GM18951 (cell line): ENCODE measurements around the gene ADCY1.

ENCODE experiments used
- POLR2A ChIP-seq: IDR thresholded peaks from 4 replicates; pipeline ENCODE4 v1.6.1; 2011; ENCODE audit warnings: mild to moderate bottlenecking; ENCODE audit not compliant: insufficient read length, insufficient read depth; ENCODE audit errors: extremely low read depth
- in situ Hi-C: fragments of 300-500 bp; cut with MboI; formaldehyde crosslinking; loops from one replicate; pipeline ENCODE4 v1.12.0; 2022; ENCODE audit warnings: low sequenced_read_pairs, mixed read lengths, inconsistent platforms; ENCODE audit not compliant: unreplicated experiment

Gene ADCY1

GRCh38 chr7:45658716-45659495, 84.7 kb downstream of the ADCY1 start:
- in situ Hi-C loops, result no loop called here
- TF ChIP-seq POLR2A, result no peak

GRCh38 chr7:45659496-45660139, 85.5 kb downstream of the ADCY1 start:
- no peak for TF ChIP-seq POLR2A
- in situ Hi-C loops, result no loop called here

- in situ Hi-C loops, result no loop called here
- TF ChIP-seq POLR2A, result no peak
Measured at GRCh38 chr7:45660201-45660900, 86.2 kb downstream of the ADCY1 start.

GRCh38 chr7:45660901-45661211, 86.7 kb downstream of the ADCY1 start:
- in situ Hi-C loops, result no loop called here

GRCh38 chr7:45661302-45661995, 87.3 kb downstream of the ADCY1 start:
- no peak for TF ChIP-seq POLR2A
- in situ Hi-C loops, result no loop called here

More at GRCh38 chr7:45660901-45661211, 86.7 kb downstream of the ADCY1 start:
- no peak for TF ChIP-seq POLR2A

- TF ChIP-seq POLR2A, result no peak
- in situ Hi-C loops, result no loop called here
Measured at GRCh38 chr7:45662018-45662417, 87.8 kb downstream of the ADCY1 start.

- in situ Hi-C loops, result no loop called here
- TF ChIP-seq POLR2A, result no peak
Measured at GRCh38 chr7:45662540-45663166, 88.5 kb downstream of the ADCY1 start.

GRCh38 chr7:45663167-45663921, 89.2 kb downstream of the ADCY1 start:
- in situ Hi-C loops, result no loop called here
- TF ChIP-seq POLR2A, result no peak

GRCh38 chr7:45663965-45664633, 89.9 kb downstream of the ADCY1 start:
- no peak for TF ChIP-seq POLR2A
- in situ Hi-C loops, result no loop called here

GRCh38 chr7:45665172-45665571, 91.0 kb downstream of the ADCY1 start:
- TF ChIP-seq POLR2A, result no peak
- in situ Hi-C loops, result no loop called here

- in situ Hi-C loops, result no loop called here
- TF ChIP-seq POLR2A, result no peak
Measured at GRCh38 chr7:45670227-45670626, 96.1 kb downstream of the ADCY1 start.

GRCh38 chr7:45670717-45671116, 96.5 kb downstream of the ADCY1 start:
- no peak for TF ChIP-seq POLR2A
- in situ Hi-C loops, result no loop called here
